Amygdala (tissue), 56 donors: ENCODE measurements around the gene NSF.

Source experiments
- DNase-seq, 56 donors: peaks; one replicate each; lab custom pipeline; 2025; lab: John Stamatoyannopoulos, UW

NSF gene

DNA sequence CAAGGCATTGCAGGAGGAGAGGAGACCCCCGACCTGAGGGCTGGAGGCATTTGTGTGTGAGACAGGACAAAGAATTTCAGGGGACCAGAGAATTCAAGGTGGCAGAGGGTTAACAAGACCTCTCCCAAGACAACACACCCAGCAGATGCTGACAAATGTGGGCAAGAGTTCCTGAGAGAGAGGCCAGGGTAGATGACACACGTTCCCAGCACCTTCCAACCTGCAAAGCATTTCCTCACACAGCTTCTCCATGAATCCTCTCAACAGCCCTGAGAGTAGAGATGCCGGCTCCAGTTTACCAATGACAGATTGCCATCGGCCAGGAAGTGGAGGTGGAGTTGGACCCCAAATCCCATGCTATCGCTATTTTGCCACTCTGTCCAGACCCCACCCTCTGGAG is 203.1 kb downstream of the NSF start:
- no peak for DNase-seq

GRCh38 chr17:46794318-46794717 is 203.8 kb downstream of the NSF start:
- DNase-seq, result no peak

- no peak for DNase-seq
These were observed 205.0 kb downstream of the NSF start for GRCh38 chr17:46795379-46795952.

GRCh38 chr17:46796084-46796483 is 205.6 kb downstream of the NSF start:
- DNase-seq, result no peak

DNA sequence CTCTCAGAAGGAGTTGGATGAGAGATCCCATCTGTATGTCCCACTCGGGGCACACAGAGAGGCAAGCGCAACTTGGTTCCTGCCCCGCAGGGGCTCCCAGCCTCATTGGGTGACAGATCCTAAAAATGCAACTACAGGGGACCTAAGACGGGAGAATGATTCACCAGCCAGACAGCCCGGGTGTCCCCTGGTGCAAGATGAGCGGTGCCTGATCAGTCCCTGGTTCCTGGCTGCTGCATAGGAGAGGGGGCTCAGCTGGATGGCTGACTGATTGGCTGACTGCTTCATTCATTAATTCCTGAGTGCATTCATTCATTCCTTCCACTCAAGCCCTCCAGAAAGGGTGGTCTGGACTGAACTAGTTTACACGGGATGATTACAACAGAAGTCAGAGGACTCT is 206.1 kb downstream of the NSF start:
- no peak for DNase-seq

GRCh38 chr17:46796956-46797530 is 206.6 kb downstream of the NSF start:
- DNase-seq, result no peak

GRCh38 chr17:46800573-46800972 is 210.1 kb downstream of the NSF start:
- DNase-seq, result no peak

- no peak for DNase-seq
These were observed 212.3 kb downstream of the NSF start for GRCh38 chr17:46802800-46803199.

DNA sequence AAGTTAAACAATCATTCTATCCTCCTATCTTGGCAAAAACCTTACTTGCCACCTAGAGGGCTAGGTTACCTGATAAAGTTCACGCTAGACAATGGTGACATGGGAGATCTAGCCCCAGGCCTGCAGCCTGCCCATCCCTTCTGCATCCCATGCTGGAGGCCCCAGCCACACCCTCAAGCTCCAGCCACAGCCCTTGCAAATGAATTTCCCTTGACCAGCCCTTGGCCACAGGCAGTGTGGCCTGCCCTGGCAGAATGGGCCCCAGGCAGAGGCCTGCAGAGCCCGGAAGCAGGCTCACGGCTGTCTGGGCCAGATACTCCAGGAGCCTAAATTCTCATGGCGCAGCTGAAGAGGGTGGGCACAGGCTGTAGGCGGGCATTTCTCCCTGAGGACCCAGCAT is 213.1 kb downstream of the NSF start:
- DNase-seq, result no peak

GRCh38 chr17:46805771-46806170 is 215.3 kb downstream of the NSF start:
- DNase-seq, result no peak
